GM12891 (cell line): ENCODE results near the gene AVL9.

Experiments
- POLR2A ChIP-seq: IDR thresholded peaks from 2 replicates; pipeline ENCODE4 v1.6.1; 2011; ENCODE audit warnings: low read depth, low read length, control low read depth
- POLR2AphosphoS5 ChIP-seq: IDR thresholded peaks from 2 replicates; pipeline ENCODE4 v1.6.1; 2011; ENCODE audit warnings: low read depth, low read length, control low read depth
- TAF1 ChIP-seq: IDR thresholded peaks from 2 replicates; pipeline ENCODE4 v1.6.1; 2011; ENCODE audit warnings: low read depth, low read length, control low read depth

- TF ChIP-seq POLR2AphosphoS5 (no peak), POLR2A (no peak), TAF1 (no peak)
These were observed 116.2 kb downstream of the AVL9 start for GRCh38 chr7:32611201-32612099.
